ENCODE data around the gene NWD2.

GRCh38 chr4:37481547-37482122, 237.1 kb downstream of the NWD2 start:
- TF ChIP-seq, protein P1, sequence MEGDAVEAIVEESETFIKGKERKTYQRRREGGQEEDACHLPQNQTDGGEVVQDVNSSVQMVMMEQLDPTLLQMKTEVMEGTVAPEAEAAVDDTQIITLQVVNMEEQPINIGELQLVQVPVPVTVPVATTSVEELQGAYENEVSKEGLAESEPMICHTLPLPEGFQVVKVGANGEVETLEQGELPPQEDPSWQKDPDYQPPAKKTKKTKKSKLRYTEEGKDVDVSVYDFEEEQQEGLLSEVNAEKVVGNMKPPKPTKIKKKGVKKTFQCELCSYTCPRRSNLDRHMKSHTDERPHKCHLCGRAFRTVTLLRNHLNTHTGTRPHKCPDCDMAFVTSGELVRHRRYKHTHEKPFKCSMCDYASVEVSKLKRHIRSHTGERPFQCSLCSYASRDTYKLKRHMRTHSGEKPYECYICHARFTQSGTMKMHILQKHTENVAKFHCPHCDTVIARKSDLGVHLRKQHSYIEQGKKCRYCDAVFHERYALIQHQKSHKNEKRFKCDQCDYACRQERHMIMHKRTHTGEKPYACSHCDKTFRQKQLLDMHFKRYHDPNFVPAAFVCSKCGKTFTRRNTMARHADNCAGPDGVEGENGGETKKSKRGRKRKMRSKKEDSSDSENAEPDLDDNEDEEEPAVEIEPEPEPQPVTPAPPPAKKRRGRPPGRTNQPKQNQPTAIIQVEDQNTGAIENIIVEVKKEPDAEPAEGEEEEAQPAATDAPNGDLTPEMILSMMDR (IDR thresholded peaks at IDR 0.05), result no peak
- no peak for TF ChIP-seq MAFK (IDR thresholded peaks at IDR 0.05; ENCODE audit: partially characterized antibody)

Measured in A549 (cell line).